ENCODE measurements around the gene NCR1.
"Not testable (repeated sequence)": the region's sequence is repeated elsewhere in the genome, so short reads cannot be mapped to it uniquely, and the experiment has no call there.

The NCR1 gene

DNA sequence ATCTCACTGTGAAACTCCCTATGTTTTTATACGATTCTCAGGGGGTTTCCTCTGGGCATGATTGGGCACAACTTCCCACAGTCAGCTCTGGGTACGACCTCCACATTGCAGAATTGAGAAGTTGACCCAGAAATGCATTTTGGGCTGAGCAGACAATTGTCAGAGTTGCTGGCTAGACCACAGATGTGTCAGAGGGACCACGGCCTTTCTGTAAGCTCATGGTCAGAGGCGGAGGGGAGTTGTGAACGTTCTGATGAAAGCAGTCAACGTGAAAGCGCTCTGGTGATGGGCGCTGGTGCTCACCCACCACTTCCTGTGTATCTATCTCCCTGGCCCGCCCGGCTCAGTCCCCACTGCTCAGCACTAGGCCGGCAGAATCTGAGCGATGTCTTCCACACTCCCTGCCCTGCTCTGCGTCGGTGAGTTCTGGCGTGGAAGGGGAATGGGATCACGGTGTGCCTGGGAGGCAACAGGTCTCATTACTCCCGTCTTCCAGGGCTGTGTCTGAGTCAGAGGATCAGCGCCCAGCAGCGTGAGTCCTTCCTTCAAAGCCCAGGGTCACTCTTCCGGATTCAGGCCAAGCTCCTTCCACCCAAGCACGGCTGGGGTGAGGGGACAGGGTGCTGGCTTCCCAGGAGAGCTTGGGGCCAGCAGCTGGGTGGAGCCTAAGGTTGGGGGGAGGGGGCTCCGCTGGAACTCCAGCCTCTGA, at the start of gene NCR1:
TSS of gene NCR1 (plus strand) at position 346 of the 709 bp plus-strand sequence. CDS start at position 386, 40 bp downstream.
- peak; percentile 33 for DNase-seq

- DNase-seq, result not testable (repeated sequence)
Measured at GRCh38 chr19:54858476-54858875, 47.5 kb upstream of the NCR1 start.

DNA sequence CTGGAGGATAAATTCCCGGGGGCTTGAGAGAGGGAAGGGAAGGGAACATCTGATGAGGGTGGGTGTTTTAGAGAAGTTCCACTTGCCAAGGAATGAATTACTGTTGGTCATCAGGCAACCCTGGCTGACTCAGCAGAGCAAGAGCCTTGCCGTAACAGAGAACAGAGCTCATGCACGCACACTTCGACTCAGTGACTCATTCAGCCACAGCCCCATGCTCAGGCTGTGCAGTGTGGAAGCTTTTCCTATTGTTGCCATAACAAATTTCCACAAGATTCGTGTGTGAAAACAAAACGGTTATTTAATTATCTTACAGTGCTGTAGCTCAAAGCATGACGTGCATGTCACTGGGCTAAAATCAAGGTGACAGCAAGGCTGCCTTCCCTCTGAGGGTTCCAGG, 46.5 kb upstream of the NCR1 start:
- not testable (repeated sequence) for DNase-seq

GRCh38 chr19:54863459-54863858, 42.5 kb upstream of the NCR1 start:
- not testable (repeated sequence) for DNase-seq

- DNase-seq, result no peak
Measured at GRCh38 chr19:54871696-54872095, 34.3 kb upstream of the NCR1 start.

DNA sequence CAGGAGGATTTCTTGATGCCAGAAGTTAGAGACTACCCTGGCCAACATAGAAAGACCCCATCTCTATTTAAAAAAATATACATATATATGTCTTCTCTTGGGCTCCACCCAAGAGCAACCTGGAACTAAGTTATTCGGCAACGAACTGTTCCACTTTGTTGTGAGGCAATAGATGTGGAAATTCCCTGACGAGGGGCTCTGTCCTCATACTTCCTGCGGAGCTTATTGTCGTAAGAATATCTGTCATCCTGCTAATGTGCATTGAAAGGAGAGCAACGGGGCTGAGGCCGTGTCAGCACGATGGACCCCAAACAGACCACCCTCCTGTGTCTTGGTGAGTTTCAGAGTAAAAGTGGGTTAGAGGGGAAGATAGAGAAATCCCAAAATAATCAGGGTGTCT, 32.0 kb upstream of the NCR1 start, which contains the start of gene FCAR:
TSS of gene FCAR (plus strand) at position 246 of the 400 bp plus-strand sequence. CDS start at position 301, 55 bp downstream.
- DNase-seq, result no peak

DNA sequence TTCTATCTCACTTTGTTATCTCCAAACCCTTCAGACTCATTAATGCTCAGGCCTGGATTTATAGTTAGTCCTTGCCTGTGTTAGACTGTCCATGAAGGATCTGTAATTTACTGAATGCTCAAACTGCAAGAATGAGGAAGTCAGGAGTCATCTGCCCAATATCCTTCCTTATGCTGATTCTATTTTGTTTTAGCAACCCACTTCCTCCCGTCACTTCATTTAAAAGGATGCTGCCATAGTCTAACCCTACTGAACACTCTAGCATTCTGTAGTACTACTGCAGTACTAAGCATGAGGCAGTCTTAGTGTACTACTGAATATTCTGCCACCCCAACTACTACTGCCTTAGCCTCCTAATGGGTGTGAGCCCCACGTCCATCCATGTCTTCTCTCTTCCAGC, 30.4 kb upstream of the NCR1 start:
- no peak for DNase-seq

DNA sequence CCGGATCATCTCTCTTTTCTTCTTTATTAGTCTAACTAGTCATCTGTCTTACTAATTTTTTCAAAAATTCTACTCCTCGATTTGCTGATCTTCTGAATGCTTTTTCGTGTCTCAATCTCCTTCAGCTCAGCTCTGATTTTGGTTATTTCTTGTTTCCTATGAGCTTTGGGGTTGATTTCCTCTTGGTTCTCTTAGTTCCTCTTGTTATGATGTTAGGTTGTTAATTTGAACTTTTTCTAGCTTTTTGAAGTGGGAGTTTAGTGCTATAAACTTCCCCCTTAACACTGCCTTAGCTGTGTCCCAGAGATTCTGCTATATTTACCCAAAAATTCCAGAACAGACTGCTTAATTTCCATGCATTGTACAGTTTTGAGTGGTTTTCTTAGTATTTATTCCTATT, 28.5 kb upstream of the NCR1 start:
- no peak for DNase-seq

GRCh38 chr19:54881884-54882283, 24.1 kb upstream of the NCR1 start:
- no peak for DNase-seq

GRCh38 chr19:54882758-54883157, 23.2 kb upstream of the NCR1 start:
- peak; percentile 26 for DNase-seq

DNA sequence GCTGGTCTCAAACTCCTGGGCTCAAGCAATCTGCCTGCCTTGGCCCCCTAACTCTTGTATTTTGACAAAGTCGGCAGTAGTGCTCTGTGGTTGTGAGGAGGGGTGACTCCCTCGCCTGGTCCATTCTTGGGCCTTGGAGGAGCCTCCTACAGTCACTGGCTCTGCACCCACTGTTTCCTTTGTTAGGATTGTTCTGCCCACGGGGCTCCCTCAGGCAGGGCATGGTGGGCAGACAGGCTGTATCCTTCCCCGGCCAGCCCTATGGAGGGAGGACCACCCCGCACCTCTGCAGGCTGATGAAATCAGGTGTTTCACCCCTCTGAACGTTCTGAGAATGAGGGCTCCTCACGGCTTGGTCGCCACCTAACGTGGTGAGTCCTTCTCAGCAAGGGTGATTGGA, 22.7 kb upstream of the NCR1 start:
- DNase-seq, result no peak

DNA sequence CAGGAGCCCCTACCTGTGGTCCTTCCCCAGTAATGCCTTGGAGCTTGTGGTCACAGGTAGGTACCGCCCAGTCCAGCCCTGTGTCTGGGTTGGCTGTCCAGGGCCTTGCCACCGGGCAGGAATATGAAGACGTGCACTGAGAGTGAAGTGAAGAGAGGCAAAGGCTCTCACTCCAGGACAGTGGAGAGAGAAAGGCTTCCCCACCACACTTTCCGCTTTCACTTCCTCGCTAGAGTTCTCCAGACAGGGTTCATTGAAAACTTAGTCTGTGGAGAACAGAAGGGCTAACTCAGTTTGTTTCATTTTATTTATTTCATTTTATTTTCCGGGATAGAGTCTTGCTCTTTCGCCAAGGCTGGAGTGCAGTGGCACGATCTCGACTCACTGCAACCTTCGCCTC, 17.7 kb upstream of the NCR1 start:
- no peak for DNase-seq

- no peak for DNase-seq
Measured at GRCh38 chr19:54889566-54889965, 16.4 kb upstream of the NCR1 start.

- no peak for DNase-seq
Measured at GRCh38 chr19:54893406-54893805, 12.5 kb upstream of the NCR1 start.

GRCh38 chr19:54894106-54894505, 11.8 kb upstream of the NCR1 start:
- DNase-seq, result not testable (repeated sequence)

DNA sequence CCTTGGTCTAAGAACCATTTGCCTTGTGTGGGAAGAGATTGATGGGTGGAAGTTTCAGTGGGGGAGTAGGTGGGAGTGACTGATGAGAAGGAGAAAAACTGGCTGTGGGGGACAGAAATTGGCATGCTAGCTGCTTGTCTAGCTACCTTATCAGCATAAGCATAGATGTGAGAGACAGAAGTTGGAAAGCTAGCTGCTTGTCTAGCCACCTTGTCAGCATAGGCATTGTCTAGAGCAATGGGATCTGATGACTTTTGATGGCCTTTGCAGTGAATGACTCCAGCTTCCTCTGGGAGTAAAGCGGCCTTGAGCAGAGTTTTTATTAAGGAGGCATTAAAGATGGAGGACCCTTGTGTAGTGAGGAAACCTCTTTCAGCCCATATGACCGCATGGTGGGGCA, 9.9 kb upstream of the NCR1 start:
- no peak for DNase-seq

DNA sequence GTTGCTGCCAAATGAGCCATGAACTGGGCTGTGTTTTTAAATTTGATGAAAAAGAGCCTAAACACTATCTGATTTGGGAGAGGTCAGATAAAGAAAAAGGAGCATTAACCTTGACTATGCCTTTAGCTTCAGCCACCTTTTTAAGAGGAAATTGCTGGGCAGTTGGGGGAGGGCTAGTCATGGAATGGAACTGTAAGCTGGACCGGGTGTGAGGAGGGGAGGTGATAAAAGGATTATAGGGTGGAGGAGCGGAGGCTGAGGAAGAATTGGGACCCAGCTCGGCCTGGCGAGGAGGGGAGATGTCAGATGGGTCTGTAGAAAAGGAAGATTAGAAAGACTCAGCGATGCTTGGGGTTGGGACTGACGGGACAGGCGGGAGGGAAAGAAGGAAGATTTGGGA, 7.3 kb upstream of the NCR1 start:
- not testable (repeated sequence) for DNase-seq

DNA sequence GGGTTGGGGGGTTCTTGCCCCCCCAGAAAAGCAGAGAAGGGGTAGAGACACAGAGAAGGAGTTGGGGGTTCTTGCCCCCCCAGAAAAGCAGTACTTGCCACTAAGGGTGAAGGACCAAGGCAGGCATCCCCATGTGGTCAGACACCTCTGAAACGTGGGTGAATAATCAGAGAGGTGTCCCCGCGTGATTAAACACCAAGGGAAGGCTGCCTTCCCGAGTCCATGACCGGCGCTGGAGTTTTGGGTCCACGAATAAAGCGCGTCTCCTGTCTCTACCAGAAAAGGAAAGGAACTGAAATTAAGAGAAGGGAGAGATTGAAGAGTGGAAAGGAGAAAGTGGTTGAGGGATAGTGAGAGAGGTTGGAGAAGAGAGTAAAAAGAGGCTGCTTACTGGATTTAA, 6.3 kb upstream of the NCR1 start:
- not testable (repeated sequence) for DNase-seq

GRCh38 chr19:54901153-54901552, 4.8 kb upstream of the NCR1 start:
- DNase-seq, result not testable (repeated sequence)

DNA sequence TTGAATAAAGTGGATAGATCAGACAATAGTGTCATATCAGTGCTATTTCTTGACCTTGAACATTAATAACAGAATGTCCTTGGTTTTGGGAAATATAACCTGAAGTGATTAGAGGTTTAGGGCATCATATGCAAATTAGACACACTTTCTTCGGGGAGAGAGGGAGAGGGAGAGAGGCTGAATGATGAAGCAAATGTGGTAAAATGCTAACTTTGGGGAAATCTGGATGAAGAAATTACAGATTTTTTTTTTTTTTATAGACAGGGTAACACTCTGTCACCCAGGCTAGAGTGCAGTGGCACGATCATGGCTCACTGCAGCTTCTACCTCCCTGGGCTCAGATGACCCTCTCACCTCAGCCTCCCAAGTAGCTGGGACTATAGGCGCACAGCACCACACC, 3.9 kb upstream of the NCR1 start:
- DNase-seq, result no peak

GRCh38 chr19:54903303-54903702, 2.6 kb upstream of the NCR1 start:
- DNase-seq, result no peak

GRCh38 chr19:54904261-54904660, 1.7 kb upstream of the NCR1 start:
- not testable (repeated sequence) for DNase-seq

DNA sequence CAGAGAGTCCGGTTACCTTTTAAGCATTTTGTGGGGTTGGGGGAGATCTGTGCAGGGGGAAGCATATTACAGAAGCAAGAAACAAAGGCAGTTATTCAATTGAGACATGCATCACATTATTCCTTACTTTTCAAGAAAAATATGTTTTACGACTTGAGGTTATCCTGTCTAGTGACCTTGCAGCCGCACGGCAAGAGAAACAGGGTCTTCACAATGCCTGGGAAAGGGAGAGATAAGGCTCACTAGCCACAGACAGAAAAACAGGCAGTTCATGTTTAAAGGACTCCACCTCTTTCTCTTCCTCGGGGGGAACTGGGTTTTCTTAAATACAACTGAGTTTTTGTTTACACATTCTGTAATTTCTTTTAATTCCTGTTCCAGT, 536 bp upstream of the NCR1 start:
- DNase-seq, result no peak

DNA sequence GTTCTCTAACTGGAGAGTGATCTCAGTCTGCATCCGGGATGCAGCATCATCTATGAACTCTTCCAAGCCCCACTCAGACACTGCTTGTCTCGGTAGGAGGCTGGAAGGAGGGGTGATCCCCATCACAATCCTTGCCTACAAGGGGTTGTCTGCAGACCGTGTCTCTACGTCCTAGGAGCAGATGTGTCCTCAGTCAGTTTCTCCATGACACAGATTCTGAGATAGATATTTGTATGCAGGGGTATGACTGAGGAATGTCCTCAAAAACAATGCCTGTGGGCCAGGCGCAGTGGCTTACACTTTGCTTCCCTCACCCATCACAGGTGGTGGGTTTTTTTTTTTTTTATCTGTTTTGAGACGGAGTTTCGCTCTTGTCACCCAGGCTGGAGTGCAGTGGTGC, 871 bp downstream of the NCR1 start:
- DNase-seq, result no peak

- DNase-seq, result not testable (repeated sequence)
Measured at GRCh38 chr19:54907899-54908298, 2.0 kb downstream of the NCR1 start.

Measured in CD4-positive, alpha-beta T cell treated with Interleukin-21 for 1 hour (primary cell).